K562 (cell line): ENCODE data around the gene VRK2. TPM values are rescaled to one million over a fixed set of nuclear protein-coding genes. Genes with fewer than 3 reads are reported as not detected.

ENCODE experiments used
- ATAC-seq: fragments of 200-7000 bp; cut with Tn5 transposase; 3 replicates; pipeline ENCODE4 v1.9.1; 2020; ENCODE audit warnings: moderate library complexity
- BruUV-seq: library from RNA; stranded (reverse); fragments of 400-500 nt; replicated peaks from 2 replicates; lab custom pipeline; 2021; lab: Mats Ljungman, UMichigan
- CTCF ChIA-PET: fragments of 300-600 bp; formaldehyde crosslinking; extraction: SDS; loops from one replicate; lab custom pipeline; 2021; ENCODE audit warnings: low intra/inter-chr PET ratio; lab: Yijun Ruan, JAX
- POLR2A ChIA-PET: fragments of 300-600, 350-650 bp; sonication (Branson Sonifier 250); formaldehyde crosslinking; extraction: SDS; loops from one replicate; lab custom pipeline; 2021; ENCODE audit warnings: antibody characterized with exemption, inconsistent platforms; lab: Yijun Ruan, JAX
- DNase-seq, 4 experiments: peaks; one replicate each; pipeline versions ENCODE4 v3.0.0 to v3.0.0-alpha.2; 2011 to 2018; ENCODE audit warnings: low spot score in 3 of 4, mixed read lengths in 3 of 4; ENCODE audit errors: extremely low read depth in 1 of 4
- FAIRE-seq: peaks from 2 replicates; lab custom pipeline; 2011; peaks lifted over from hg19 to GRCh38; lab: Jason Lieb, UNC
- H2AFZ ChIP-seq: 2 replicates; pipeline ENCODE4 v1.6.0; 2011; ENCODE audit warnings: low read depth, low read length, control low read depth, inconsistent platforms
- H3K27ac ChIP-seq: fragments of 200-600 bp; 3 replicates; pipeline ENCODE4 v1.8.0; 2011; ENCODE audit warnings: low read depth, mild to moderate bottlenecking, control low read depth, inconsistent platforms, low read length, moderate library complexity, mixed read lengths; ENCODE audit errors: extremely low read depth
- H3K27me3 ChIP-seq, 2 experiments: fragments of 300-600 bp in 1 of 2; 2 replicates in 1 of 2; 3 replicates in 1 of 2; pipeline versions ENCODE4 v1.6.0 to v1.8.0; 2011; ENCODE audit warnings: inconsistent platforms in 2 of 2, low read length in 2 of 2, mild to moderate bottlenecking in 1 of 2, mixed read lengths in 1 of 2, moderate library complexity in 1 of 2; ENCODE audit not compliant: control insufficient read depth in 2 of 2, insufficient read depth in 2 of 2
- H3K36me3 ChIP-seq: fragments of 300-600 bp; 3 replicates; pipeline ENCODE4 v1.8.0; 2011; ENCODE audit warnings: mild to moderate bottlenecking, low read length, inconsistent platforms; ENCODE audit not compliant: control insufficient read depth, insufficient read depth
- H3K4me1 ChIP-seq, 2 experiments: fragments of 200-600 bp in 1 of 2; replicated peaks in 1 of 2; 2 replicates in 1 of 2; 3 replicates in 1 of 2; pipeline versions ENCODE4 v1.5.1 to v1.8.0; 2011; ENCODE audit warnings: inconsistent platforms in 2 of 2, low read length in 2 of 2, mild to moderate bottlenecking in 1 of 2, mixed read lengths in 1 of 2, moderate library complexity in 1 of 2; ENCODE audit not compliant: control insufficient read depth in 2 of 2, insufficient read depth in 2 of 2
- H3K4me2 ChIP-seq: 2 replicates; pipeline ENCODE4 v1.6.1; 2011; ENCODE audit warnings: low read length, control low read depth, inconsistent platforms, mixed read lengths; ENCODE audit not compliant: insufficient read depth
- H3K4me3 ChIP-seq: fragments of 200-600 bp; sonication (generic), shearing (Covaris generic); 2 replicates; pipeline ENCODE4 v1.5.1; 2016; ENCODE audit warnings: control low read depth, inconsistent platforms
- H3K79me2 ChIP-seq: fragments of 200-600 bp; 3 replicates; pipeline ENCODE4 v1.8.0; 2011; ENCODE audit warnings: low read length, inconsistent platforms; ENCODE audit not compliant: control insufficient read depth, insufficient read depth
- H3K9ac ChIP-seq, 2 experiments: 2 replicates each; pipeline versions ENCODE4 v1.6.0 to v1.6.1; 2011; ENCODE audit warnings: low read depth in 2 of 2, low read length in 2 of 2, control low read depth in 1 of 2, inconsistent platforms in 1 of 2, mild to moderate bottlenecking in 1 of 2, mixed read lengths in 1 of 2; ENCODE audit not compliant: insufficient read depth in 1 of 2
- H3K9me1 ChIP-seq: one replicate; pipeline ENCODE4 v1.6.0; 2011; ENCODE audit warnings: inconsistent platforms, mild to moderate bottlenecking, low read length, moderate library complexity; ENCODE audit not compliant: control insufficient read depth, insufficient read depth
- H3K9me3 ChIP-seq: replicated peaks from 2 replicates; pipeline ENCODE4 v1.5.1; 2011; ENCODE audit warnings: low read depth, low read length, inconsistent platforms; ENCODE audit not compliant: control insufficient read depth, insufficient read depth
- H4K20me1 ChIP-seq: replicated peaks from 2 replicates; pipeline ENCODE4 v1.6.1; 2011; ENCODE audit warnings: low read length, inconsistent platforms, mixed read lengths; ENCODE audit not compliant: control insufficient read depth, insufficient read depth
- CHD4 ChIP-seq: fragments of 200-600 bp; sonication (generic); IDR thresholded peaks from 3 replicates; pipeline ENCODE4 v1.6.1; 2012; ENCODE audit warnings: low read depth, mild to moderate bottlenecking, mixed read lengths, low read length, inconsistent platforms; ENCODE audit not compliant: insufficient read depth, insufficient replicate concordance, poor library complexity, severe bottlenecking
- ETS1 ChIP-seq: conservative IDR thresholded peaks from 2 replicates; pipeline ENCODE4 v1.6.1; 2011; ENCODE audit warnings: low read depth, mild to moderate bottlenecking, low read length; ENCODE audit not compliant: control insufficient read depth
- FOSL1 ChIP-seq: fragments of 200-800 bp; sonication (Bioruptor generic); conservative IDR thresholded peaks from 2 replicates; pipeline ENCODE4 v1.6.1; 2016; ENCODE audit warnings: missing genetic modification characterization, missing compliant biosample characterization
- LARP7 ChIP-seq: fragments of 450-650 bp; IDR thresholded peaks from 2 replicates; pipeline ENCODE4 v1.6.1; 2016
- MYBL2 ChIP-seq, 2 experiments: fragments of 450-650 bp in 1 of 2; sonication (generic) in 1 of 2; formaldehyde crosslinking in 1 of 2; IDR thresholded peaks; 2 replicates each; pipeline versions ENCODE4 v1.6.1 to v1.8.1; 2017 to 2022; ENCODE audit warnings: borderline replicate concordance in 1 of 2, inconsistent platforms in 1 of 2, low read depth in 1 of 2, mild to moderate bottlenecking in 1 of 2, missing genetic modification reagents in 1 of 2, moderate library complexity in 1 of 2
- NCOA6 ChIP-seq: fragments of 450-650 bp; IDR thresholded peaks from 2 replicates; pipeline ENCODE4 v1.6.1; 2017; ENCODE audit warnings: mild to moderate bottlenecking
- SIRT6 ChIP-seq: IDR thresholded peaks from one replicate; pipeline ENCODE4 v1.6.1; 2012; ENCODE audit warnings: low read depth, mild to moderate bottlenecking, control low read depth, inconsistent platforms, low read length, moderate library complexity
- VEZF1 ChIP-seq: fragments of 200-800 bp; sonication (Bioruptor generic); IDR thresholded peaks from 2 replicates; pipeline ENCODE4 v1.6.1; 2017; ENCODE audit warnings: missing genetic modification characterization, missing compliant biosample characterization
- ZBTB1 ChIP-seq: sonication (generic); formaldehyde crosslinking; IDR thresholded peaks from 2 replicates; pipeline ENCODE4 v1.8.1; 2023; ENCODE audit warnings: missing genetic modification reagents, low read depth, mild to moderate bottlenecking, borderline replicate concordance
- ZNF282 ChIP-seq: sonication (generic); formaldehyde crosslinking; IDR thresholded peaks from 2 replicates; pipeline ENCODE4 v1.8.1; 2023; ENCODE audit warnings: missing genetic modification reagents
- ZNF3 ChIP-seq: fragments of 250-450 bp; sonication (Bioruptor Pico); IDR thresholded peaks from 2 replicates; pipeline ENCODE4 v1.5.0; 2021; ENCODE audit warnings: mild to moderate bottlenecking, moderate library complexity
- ZNF740 ChIP-seq, 3 experiments: fragments of 200-800 bp in 1 of 3; sonication (Bioruptor generic) in 1 of 3; sonication (generic) in 1 of 3; formaldehyde crosslinking in 1 of 3; IDR thresholded peaks; 2 replicates each; pipeline versions ENCODE4 v1.6.1 to v1.8.0; 2016 to 2022; ENCODE audit warnings: mild to moderate bottlenecking in 2 of 3, missing compliant biosample characterization in 2 of 3, missing genetic modification characterization in 2 of 3, missing genetic modification reagents in 1 of 3
- ZNF780A ChIP-seq: fragments of 250-450 bp; sonication (Bioruptor Pico); IDR thresholded peaks from 2 replicates; pipeline ENCODE4 v1.5.0; 2021; ENCODE audit warnings: mild to moderate bottlenecking
- WGBS: fragments of 100-300 bp; shearing (Covaris generic); methylation state at CpG from one replicate; pipeline ENCODE4 v1.1.6; 2016; ENCODE audit warnings: low coverage, mixed read lengths; ENCODE audit not compliant: insufficient coverage; ENCODE audit errors: missing lambda C conversion rate; 5-methylcytosine and 5-hydroxymethylcytosine counted together
- in situ Hi-C: fragments of 300-500 bp; cut with MboI; formaldehyde crosslinking; loops from 4 replicates; pipeline ENCODE4 v1.15.0; 2018; ENCODE audit warnings: inconsistent platforms, mixed read lengths
- intact Hi-C: fragments of 100-400 bp; cut with micrococcal nuclease; formaldehyde crosslinking; loops from 2 replicates; pipeline ENCODE4 v1.14.2; 2022
- polyA plus RNA-seq, 8 experiments: library from polyadenylated mRNA; depleted of rRNA in 4 of 8; stranded (reverse) in 5 of 8; unstranded in 3 of 8; fragments of >200 nt; fragmentation: Nextera tagmentation in 2 of 8; fragmentation: Illumina TruSeq in 1 of 8; extraction: Ambion mirVana in 2 of 8; extraction: Trizol in 1 of 8; gene quantifications; 2 replicates each; pipeline versions ENCODE4 v1.2.1 to v1.2.3, GENCODE V29; 2011 to 2014; ENCODE audit warnings: inconsistent platforms in 1 of 8, missing spikeins in 1 of 8
- total RNA-seq, 7 experiments: library from RNA; depleted of rRNA in 6 of 7; stranded (reverse); fragments of >200 nt in 6 of 7; fragmentation: Illumina TruSeq in 2 of 7; extraction: Trizol in 2 of 7; gene quantifications; 2 replicates each; pipeline versions ENCODE4 v1.2.1 to v1.2.3, GENCODE V29; 2011 to 2021; ENCODE audit warnings: low replicate concordance in 1 of 7

The VRK2 gene
- total and polyA plus RNA-seq, 9 of the 15 experiments (the other 6 are each of a cell fraction or from before 2014, with no cell fraction given) = 22.6 to 49.2 (median 36.2) TPM

- DNase-seq = no peak
- H3K79me2 ChIP-seq = no peaks in the 10 kb centered on the region
- no peaks in the 10 kb centered on the region for H3K4me1 ChIP-seq
- POLR2A ChIA-PET = interaction anchor here (1.6 kb wide), 1 partner anchor 9 kb away, joined by 8 read pairs; no protein-coding TSS in a partner anchor
- ATAC-seq = no peak
- no peak overlapping the region for H3K4me3 ChIP-seq
- no peaks in the 10 kb centered on the region for H4K20me1 ChIP-seq
- peaks cover 68% of the 10 kb centered on the region for H3K36me3 ChIP-seq
- H3K9me3 ChIP-seq = no peaks in the 10 kb centered on the region
- in situ Hi-C loops = no loop called here
- intact Hi-C loops = no loop called here
- no peak for FAIRE-seq
- CTCF ChIA-PET = no interaction called here
- H3K9ac ChIP-seq = no peak overlapping the region
- H2AFZ ChIP-seq = no peak overlapping the region
- WGBS = 88% methylated on average over 4 of the region's 4 CpGs
- H3K27me3 ChIP-seq = no peaks in the 10 kb centered on the region
- no peak overlapping the region for H3K4me2 ChIP-seq
- BruUV-seq = no TSS peak
- H3K27ac ChIP-seq = no peak overlapping the region
- H3K9me1 ChIP-seq = no peaks in the 10 kb centered on the region
- TF ChIP-seq CHD4 (no peak), NCOA6 (no peak), ZBTB1 (CRISPR knock-in tag) (no peak), LARP7 (no peak), FOSL1 (tag) (no peak), ETS1 (no peak), VEZF1 (CRISPR knock-in tag) (no peak), ZNF780A (CRISPR knock-in tag) (no peak), MYBL2 (IDR thresholded peaks at IDR 0.05; ENCODE audit: low read depth) (no peak), MYBL2 (CRISPR knock-in tag; IDR thresholded peaks at IDR 0.05; ENCODE audit: borderline replicate concordance) (no peak), SIRT6 (no peak), ZNF740 (CRISPR knock-in tag; IDR thresholded peaks at IDR 0.05) (no peak), ZNF740 (tag; IDR thresholded peaks at IDR 0.05) (no peak), ZNF3 (no peak), ZNF282 (CRISPR knock-in tag) (no peak)
Observed at GRCh38 chr2:58158481-58158880, 111.9 kb downstream of the VRK2 start.
